ENCODE results near the gene CEACAM19.
"Not testable (repeated sequence)": the region's sequence is repeated elsewhere in the genome, so short reads cannot be mapped to it uniquely, and the experiment has no call there.

CEACAM19 gene

GRCh38 chr19:44646049-44646416, 25.2 kb upstream of the CEACAM19 start:
- DNase-seq = no peak

GRCh38 chr19:44647144-44647543, 24.1 kb upstream of the CEACAM19 start:
- no peak for DNase-seq

GRCh38 chr19:44648631-44649251, 22.5 kb upstream of the CEACAM19 start:
- DNase-seq = peak; percentile 44

- no peak for DNase-seq
These were observed 21.6 kb upstream of the CEACAM19 start for GRCh38 chr19:44649578-44650145.

- DNase-seq = no peak
These were observed 17.9 kb upstream of the CEACAM19 start for GRCh38 chr19:44653343-44653742.

GRCh38 chr19:44653977-44654774, 17.1 kb upstream of the CEACAM19 start:
- DNase-seq = peak; percentile 38

- peak; percentile 77 for DNase-seq
These were observed 13.9 kb upstream of the CEACAM19 start for GRCh38 chr19:44657211-44657921.

GRCh38 chr19:44658069-44658733, 13.1 kb upstream of the CEACAM19 start:
- DNase-seq = no peak

- DNase-seq = no peak
These were observed 11.2 kb upstream of the CEACAM19 start for GRCh38 chr19:44660081-44660480.

- no peak for DNase-seq
These were observed 10.1 kb upstream of the CEACAM19 start for GRCh38 chr19:44661205-44661604.

- no peak for DNase-seq
These were observed 9.4 kb upstream of the CEACAM19 start for GRCh38 chr19:44661904-44662303.

GRCh38 chr19:44662691-44663385, 8.4 kb upstream of the CEACAM19 start:
- peak; percentile 17 for DNase-seq

- no peak for DNase-seq
These were observed 7.3 kb upstream of the CEACAM19 start for GRCh38 chr19:44663996-44664395.

- no peak for DNase-seq
These were observed 6.3 kb upstream of the CEACAM19 start for GRCh38 chr19:44664976-44665375.

GRCh38 chr19:44666852-44667556, 4.3 kb upstream of the CEACAM19 start:
- DNase-seq = no peak

GRCh38 chr19:44668985-44669764, 2.1 kb upstream of the CEACAM19 start:
- DNase-seq = no peak

GRCh38 chr19:44670027-44670426, 1.3 kb upstream of the CEACAM19 start:
- DNase-seq = not testable (repeated sequence)

- no peak for DNase-seq
These were observed 944 bp downstream of the CEACAM19 start for GRCh38 chr19:44672226-44672625.

GRCh38 chr19:44673510-44673909, 2.2 kb downstream of the CEACAM19 start:
- no peak for DNase-seq

GRCh38 chr19:44675521-44675920, 4.2 kb downstream of the CEACAM19 start:
- DNase-seq = no peak

Data from fibroblast of skin of right quadriceps (primary cell).